Measurements from ENCODE around the gene P2RX5.

Gene P2RX5

GRCh38 chr17:3678095-3678820, 17.7 kb downstream of the P2RX5 start:
- no peak for TF ChIP-seq REST (IDR thresholded peaks at IDR 0.05; ENCODE audit: insufficient read depth in 1 of 2, low read depth in 2 of 2, low read length in 2 of 2)
- TF ChIP-seq TAF1 (IDR thresholded peaks at IDR 0.05; ENCODE audit: borderline replicate concordance, insufficient read depth, low read length), result no peak
- TF ChIP-seq FOXP2 (optimal IDR thresholded peaks at IDR 0.05; ENCODE audit: borderline replicate concordance, extremely low read depth, extremely low read length, insufficient read depth), result no peak
- no peak for TF ChIP-seq POLR2AphosphoS5 (IDR thresholded peaks at IDR 0.05; ENCODE audit: low read depth, low read length)
- TF ChIP-seq SIN3A (IDR thresholded peaks at IDR 0.05; ENCODE audit: borderline replicate concordance, insufficient read depth, low read length), result no peak

- TF ChIP-seq FOXP2 (optimal IDR thresholded peaks at IDR 0.05; ENCODE audit: borderline replicate concordance, extremely low read depth, extremely low read length, insufficient read depth), result no peak
- no peak for TF ChIP-seq TAF1 (IDR thresholded peaks at IDR 0.05; ENCODE audit: borderline replicate concordance, insufficient read depth, low read length)
- TF ChIP-seq SIN3A (IDR thresholded peaks at IDR 0.05; ENCODE audit: borderline replicate concordance, insufficient read depth, low read length), result no peak
- no peak for TF ChIP-seq POLR2AphosphoS5 (IDR thresholded peaks at IDR 0.05; ENCODE audit: low read depth, low read length)
- no peak for TF ChIP-seq REST (IDR thresholded peaks at IDR 0.05; ENCODE audit: insufficient read depth in 1 of 2, low read depth in 2 of 2, low read length in 2 of 2)
These were observed 20.1 kb downstream of the P2RX5 start for GRCh38 chr17:3675886-3676285.

GRCh38 chr17:3672571-3672970, 23.4 kb downstream of the P2RX5 start:
- no peak for TF ChIP-seq REST (IDR thresholded peaks at IDR 0.05; ENCODE audit: insufficient read depth in 1 of 2, low read depth in 2 of 2, low read length in 2 of 2)
- no peak for TF ChIP-seq TAF1 (IDR thresholded peaks at IDR 0.05; ENCODE audit: borderline replicate concordance, insufficient read depth, low read length)
- TF ChIP-seq FOXP2 (optimal IDR thresholded peaks at IDR 0.05; ENCODE audit: borderline replicate concordance, extremely low read depth, extremely low read length, insufficient read depth), result no peak
- TF ChIP-seq SIN3A (IDR thresholded peaks at IDR 0.05; ENCODE audit: borderline replicate concordance, insufficient read depth, low read length), result no peak
- no peak for TF ChIP-seq POLR2AphosphoS5 (IDR thresholded peaks at IDR 0.05; ENCODE audit: low read depth, low read length)

GRCh38 chr17:3669548-3669947, 26.4 kb downstream of the P2RX5 start:
- TF ChIP-seq REST (IDR thresholded peaks at IDR 0.05; ENCODE audit: insufficient read depth in 1 of 2, low read depth in 2 of 2, low read length in 2 of 2), result no peak
- TF ChIP-seq POLR2AphosphoS5 (IDR thresholded peaks at IDR 0.05; ENCODE audit: low read depth, low read length), result no peak; the same call in 1 of the 2 replicates
- TF ChIP-seq TAF1 (IDR thresholded peaks at IDR 0.05; ENCODE audit: borderline replicate concordance, insufficient read depth, low read length), result no peak

- TF ChIP-seq TAF1 (IDR thresholded peaks at IDR 0.05; ENCODE audit: borderline replicate concordance, insufficient read depth, low read length) (no peak), POLR2AphosphoS5 (IDR thresholded peaks at IDR 0.05; ENCODE audit: low read depth, low read length) (no peak), SIN3A (IDR thresholded peaks at IDR 0.05; ENCODE audit: borderline replicate concordance, insufficient read depth, low read length) (no peak), REST (IDR thresholded peaks at IDR 0.05; ENCODE audit: insufficient read depth in 1 of 2, low read depth in 2 of 2, low read length in 2 of 2) (no peak), FOXP2 (optimal IDR thresholded peaks at IDR 0.05; ENCODE audit: borderline replicate concordance, extremely low read depth, extremely low read length, insufficient read depth) (no peak)
These were observed 26.9 kb downstream of the P2RX5 start for GRCh38 chr17:3669085-3669347.
